ENCODE data around the gene NEGR1. TPM values are rescaled to one million over a fixed set of nuclear protein-coding genes. Genes with fewer than 3 reads are reported as not detected.

The NEGR1 gene
- total RNA-seq, 1 experiment from 2014 or later = 0.44 TPM

- Histone ChIP-seq H3K4me3 (no peak overlapping the region), H2AFZ (no peak overlapping the region), H3F3A (ENCODE audit: insufficient read depth, low read depth) (no peaks in the 10 kb centered on the region), H3K4me2 (no peak overlapping the region), H3K9me2 (ENCODE audit: insufficient read depth) (no peaks in the 10 kb centered on the region), H3K36me3 (ENCODE audit: low read depth) (no peaks in the 10 kb centered on the region), H4K20me1 (ENCODE audit: insufficient read depth) (no peaks in the 10 kb centered on the region), H3K79me2 (ENCODE audit: low read depth) (no peaks in the 10 kb centered on the region), H3K9me3 (ENCODE audit: insufficient read depth, low read depth) (no peaks in the 10 kb centered on the region), H3K4me1 (replicated peaks; ENCODE audit: insufficient read depth) (no peaks in the 10 kb centered on the region), H3K27ac (no peak overlapping the region), H3K27me3 (ENCODE audit: insufficient read depth, low read depth) (no peaks in the 10 kb centered on the region)
- intact Hi-C loops (cut with micrococcal nuclease; ENCODE audit: unreplicated experiment) = no loop called here
- DNase-seq = no peak
- BruUV-seq (replicated peaks) = no TSS peak
- POLR2A ChIA-PET (ENCODE audit: unreplicated experiment) = interaction anchor here (1.1 kb wide), 1 partner anchor 15 kb away, joined by 3 read pairs; no protein-coding TSS in a partner anchor
- CTCF ChIA-PET = no interaction called here
- TF ChIP-seq, protein P1, sequence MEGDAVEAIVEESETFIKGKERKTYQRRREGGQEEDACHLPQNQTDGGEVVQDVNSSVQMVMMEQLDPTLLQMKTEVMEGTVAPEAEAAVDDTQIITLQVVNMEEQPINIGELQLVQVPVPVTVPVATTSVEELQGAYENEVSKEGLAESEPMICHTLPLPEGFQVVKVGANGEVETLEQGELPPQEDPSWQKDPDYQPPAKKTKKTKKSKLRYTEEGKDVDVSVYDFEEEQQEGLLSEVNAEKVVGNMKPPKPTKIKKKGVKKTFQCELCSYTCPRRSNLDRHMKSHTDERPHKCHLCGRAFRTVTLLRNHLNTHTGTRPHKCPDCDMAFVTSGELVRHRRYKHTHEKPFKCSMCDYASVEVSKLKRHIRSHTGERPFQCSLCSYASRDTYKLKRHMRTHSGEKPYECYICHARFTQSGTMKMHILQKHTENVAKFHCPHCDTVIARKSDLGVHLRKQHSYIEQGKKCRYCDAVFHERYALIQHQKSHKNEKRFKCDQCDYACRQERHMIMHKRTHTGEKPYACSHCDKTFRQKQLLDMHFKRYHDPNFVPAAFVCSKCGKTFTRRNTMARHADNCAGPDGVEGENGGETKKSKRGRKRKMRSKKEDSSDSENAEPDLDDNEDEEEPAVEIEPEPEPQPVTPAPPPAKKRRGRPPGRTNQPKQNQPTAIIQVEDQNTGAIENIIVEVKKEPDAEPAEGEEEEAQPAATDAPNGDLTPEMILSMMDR (conservative IDR thresholded peaks at IDR 0.05) = no peak
- no peak for TF ChIP-seq EZH2 (IDR thresholded peaks at IDR 0.05; ENCODE audit: low read depth)
Observed at GRCh38 chr1:72009173-72010093, 272.9 kb downstream of the NEGR1 start.

- H3K4me3 ChIP-seq = no peak overlapping the region
- ChIA-PET POLR2A (ENCODE audit: unreplicated experiment) (no interaction called here), CTCF (no interaction called here)
- TF ChIP-seq EZH2 (IDR thresholded peaks at IDR 0.05; ENCODE audit: low read depth) = no peak
- TF ChIP-seq, protein P1 (conservative IDR thresholded peaks at IDR 0.05) = no peak
- H4K20me1 ChIP-seq (ENCODE audit: insufficient read depth) = no peaks in the 10 kb centered on the region
- no peaks in the 10 kb centered on the region for H3K27me3 ChIP-seq (ENCODE audit: insufficient read depth, low read depth)
- no peak overlapping the region for H2AFZ ChIP-seq
- DNase-seq = no peak
- no peaks in the 10 kb centered on the region for H3K9me3 ChIP-seq (ENCODE audit: insufficient read depth, low read depth)
- no peak overlapping the region for H3K4me2 ChIP-seq
- no peaks in the 10 kb centered on the region for H3K9me2 ChIP-seq (ENCODE audit: insufficient read depth)
- H3K79me2 ChIP-seq (ENCODE audit: low read depth) = no peaks in the 10 kb centered on the region
- BruUV-seq (replicated peaks) = no TSS peak
- no peak overlapping the region for H3K27ac ChIP-seq
- intact Hi-C loops (cut with micrococcal nuclease; ENCODE audit: unreplicated experiment) = no loop called here
- no peaks in the 10 kb centered on the region for H3K36me3 ChIP-seq (ENCODE audit: low read depth)
- H3F3A ChIP-seq (ENCODE audit: insufficient read depth, low read depth) = no peaks in the 10 kb centered on the region
- no peaks in the 10 kb centered on the region for H3K4me1 ChIP-seq (replicated peaks; ENCODE audit: insufficient read depth)
Observed at GRCh38 chr1:72007312-72007711, 275.0 kb downstream of the NEGR1 start.

- Histone ChIP-seq H3K4me3 (no peak overlapping the region), H3K4me1 (replicated peaks; ENCODE audit: insufficient read depth) (no peaks in the 10 kb centered on the region), H3K9me3 (ENCODE audit: insufficient read depth, low read depth) (no peaks in the 10 kb centered on the region), H3F3A (ENCODE audit: insufficient read depth, low read depth) (no peaks in the 10 kb centered on the region), H3K36me3 (ENCODE audit: low read depth) (no peaks in the 10 kb centered on the region), H4K20me1 (ENCODE audit: insufficient read depth) (no peaks in the 10 kb centered on the region), H3K4me2 (no peak overlapping the region), H3K79me2 (ENCODE audit: low read depth) (no peaks in the 10 kb centered on the region), H3K9me2 (ENCODE audit: insufficient read depth) (no peaks in the 10 kb centered on the region), H3K27ac (no peak overlapping the region), H2AFZ (no peak overlapping the region), H3K27me3 (ENCODE audit: insufficient read depth, low read depth) (no peaks in the 10 kb centered on the region)
- ChIA-PET POLR2A (ENCODE audit: unreplicated experiment) (no interaction called here), CTCF (no interaction called here)
- BruUV-seq (replicated peaks) = no TSS peak
- intact Hi-C loops (cut with micrococcal nuclease; ENCODE audit: unreplicated experiment) = no loop called here
- no peak for DNase-seq
- TF ChIP-seq, protein P1 (conservative IDR thresholded peaks at IDR 0.05) = no peak
- TF ChIP-seq EZH2 (IDR thresholded peaks at IDR 0.05; ENCODE audit: low read depth) = no peak
Observed at GRCh38 chr1:72006092-72006491, 276.2 kb downstream of the NEGR1 start.

All from PC-9 (cell line).